HUES6 (cell line): Measurements from ENCODE around the gene AK3.

Experiments
- H3K27ac ChIP-seq: 2 replicates; pipeline ENCODE4 v1.7.0; 2013; ENCODE audit warnings: low read depth, mild to moderate bottlenecking, low read length, inconsistent platforms
- H3K27me3 ChIP-seq: 2 replicates; pipeline ENCODE4 v1.6.1; 2013; ENCODE audit warnings: low read length; ENCODE audit not compliant: control insufficient read depth, insufficient read depth
- H3K36me3 ChIP-seq: 2 replicates; pipeline ENCODE4 v1.6.1; 2013; ENCODE audit warnings: low read length; ENCODE audit not compliant: control insufficient read depth, insufficient read depth
- H3K4me1 ChIP-seq: 2 replicates; pipeline ENCODE4 v1.6.1; 2013; ENCODE audit warnings: low read length; ENCODE audit not compliant: control insufficient read depth, insufficient read depth
- H3K4me3 ChIP-seq: 2 replicates; pipeline ENCODE4 v1.5.1; 2013; ENCODE audit warnings: low read depth, low read length
- H3K9ac ChIP-seq: one replicate; pipeline ENCODE4 v1.6.1; 2013; ENCODE audit warnings: mild to moderate bottlenecking, low read length
- H3K9me3 ChIP-seq: 2 replicates; pipeline ENCODE4 v1.6.1; 2013; ENCODE audit warnings: low read depth, low read length; ENCODE audit not compliant: control insufficient read depth, insufficient read depth

Gene AK3

DNA sequence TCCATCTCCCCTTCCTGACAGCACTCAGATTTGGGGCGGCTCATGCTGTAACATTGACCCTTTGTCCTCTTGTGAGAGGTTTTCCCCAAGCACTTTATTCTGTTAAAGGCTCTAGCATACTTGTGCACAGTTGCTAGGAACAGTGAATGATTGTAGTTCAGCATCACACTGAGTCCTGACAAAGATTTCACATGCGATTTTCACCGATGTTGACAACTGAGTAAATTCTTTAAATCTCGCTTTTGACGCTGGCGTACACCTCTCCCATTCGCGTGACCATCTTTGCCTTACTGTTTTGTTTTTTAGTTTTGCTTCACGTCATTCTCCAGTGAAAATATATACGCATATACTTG, 60.9 kb downstream of the AK3 start:
- Histone ChIP-seq H3K4me3 (peak overlapping the region; percentile 79), H3K9me3 (no peaks in the 10 kb centered on the region), H3K36me3 (0 out of 2 replicates have a peak, but pooled peaks cover 5% of the 10 kb centered on the region), H3K4me1 (peaks cover 16% of the 10 kb centered on the region), H3K9ac (peak overlapping the region; percentile 82), H3K27ac (peak overlapping the region; percentile 55; the same call in 1 of the 2 replicates), H3K27me3 (no peaks in the 10 kb centered on the region)

DNA sequence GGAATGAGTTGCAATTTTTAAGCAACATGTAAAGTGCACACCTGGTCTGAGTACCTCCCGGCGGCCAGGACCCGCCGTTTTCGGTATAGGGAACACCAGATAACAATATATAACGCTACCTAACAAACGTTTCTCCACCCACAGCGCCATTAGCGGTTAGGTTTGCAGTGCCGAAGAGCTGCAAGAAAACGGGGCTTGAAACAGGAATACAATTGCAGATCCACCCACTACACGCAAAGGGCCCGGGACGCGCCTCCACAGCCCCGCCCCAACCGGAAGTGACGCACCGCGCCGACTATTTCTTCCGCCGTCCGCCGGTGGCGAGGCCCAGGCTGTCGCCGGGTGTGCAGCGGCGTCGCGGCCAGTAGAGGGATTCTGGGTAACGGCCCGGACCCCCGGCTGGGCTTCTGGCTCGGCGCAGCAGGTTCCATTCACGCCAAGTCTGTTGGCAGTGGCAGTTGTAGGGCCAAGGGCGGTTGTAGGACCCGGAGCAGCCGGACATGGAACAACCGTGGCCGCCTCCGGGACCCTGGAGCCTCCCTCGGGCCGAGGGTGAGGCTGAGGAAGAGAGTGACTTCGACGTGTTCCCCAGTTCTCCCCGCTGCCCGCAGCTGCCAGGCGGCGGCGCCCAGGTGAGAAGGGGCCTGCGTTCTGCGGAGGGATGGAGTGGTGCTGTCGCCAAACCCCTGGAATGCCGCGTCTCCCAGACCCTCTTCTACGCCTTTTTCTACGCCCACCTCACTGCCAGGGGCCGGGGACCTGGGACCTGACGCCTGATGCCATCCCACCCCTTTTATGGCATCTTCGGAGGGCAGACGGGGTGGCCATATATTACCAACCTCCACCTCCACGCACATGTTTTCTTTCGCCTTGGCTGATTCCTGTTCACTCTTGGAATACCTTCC, 61.5 kb downstream of the AK3 start, which contains the start of gene CDC37L1:
TSS of gene CDC37L1 (plus strand) at position 302 of the 905 bp plus-strand sequence. CDS start at position 501, 199 bp downstream.
- H3K4me3 ChIP-seq, result peak within 1 kb of the TSS; percentile 79
- peak within 1 kb of the TSS; percentile 82 for H3K9ac ChIP-seq
- peak within 1 kb of the TSS; percentile 84 for H3K27ac ChIP-seq
- H3K36me3 ChIP-seq, result no peaks in the 10 kb centered on the region
- peaks cover 16% of the 10 kb centered on the region for H3K4me1 ChIP-seq
- no peaks in the 10 kb centered on the region for H3K27me3 ChIP-seq
- no peaks in the 10 kb centered on the region for H3K9me3 ChIP-seq

- Histone ChIP-seq H3K27me3 (no peaks in the 10 kb centered on the region), H3K9me3 (no peaks in the 10 kb centered on the region), H3K4me1 (peaks cover 16% of the 10 kb centered on the region), H3K9ac (peak overlapping the region; percentile 78), H3K27ac (peak overlapping the region; percentile 84), H3K36me3 (no peaks in the 10 kb centered on the region), H3K4me3 (peak overlapping the region; percentile 79)
Measured at GRCh38 chr9:4678679-4679267, 62.2 kb downstream of the AK3 start.

GRCh38 chr9:4677392-4677791, 63.6 kb downstream of the AK3 start:
- Histone ChIP-seq H3K4me1 (peaks cover 16% of the 10 kb centered on the region), H3K36me3 (no peaks in the 10 kb centered on the region), H3K9ac (no peak overlapping the region), H3K27me3 (no peaks in the 10 kb centered on the region), H3K27ac (no peak overlapping the region), H3K9me3 (no peaks in the 10 kb centered on the region), H3K4me3 (no peak overlapping the region)

- peaks cover 18% of the 10 kb centered on the region for H3K4me1 ChIP-seq
- H3K36me3 ChIP-seq, result no peaks in the 10 kb centered on the region
- H3K4me3 ChIP-seq, result no peak overlapping the region
- no peaks in the 10 kb centered on the region for H3K9me3 ChIP-seq
- no peak overlapping the region for H3K27ac ChIP-seq
- no peak overlapping the region for H3K9ac ChIP-seq
- no peaks in the 10 kb centered on the region for H3K27me3 ChIP-seq
Measured at GRCh38 chr9:4674783-4675182, 66.2 kb downstream of the AK3 start.

- Histone ChIP-seq H3K9ac (no peak overlapping the region), H3K4me1 (peaks cover 6% of the 10 kb centered on the region; the same call in 1 of the 2 replicates), H3K9me3 (no peaks in the 10 kb centered on the region), H3K4me3 (no peak overlapping the region), H3K27ac (no peak overlapping the region), H3K36me3 (no peaks in the 10 kb centered on the region), H3K27me3 (peaks cover 2% of the 10 kb centered on the region; the same call in 1 of the 2 replicates)
Measured at GRCh38 chr9:4671737-4672136, 69.3 kb downstream of the AK3 start.

GRCh38 chr9:4670591-4670990, 70.4 kb downstream of the AK3 start:
- no peaks in the 10 kb centered on the region for H3K36me3 ChIP-seq
- H3K4me1 ChIP-seq, result peaks cover 12% of the 10 kb centered on the region
- no peak overlapping the region for H3K4me3 ChIP-seq
- H3K9ac ChIP-seq, result no peak overlapping the region
- peaks cover 6% of the 10 kb centered on the region; the same call in 1 of the 2 replicates for H3K27me3 ChIP-seq
- H3K9me3 ChIP-seq, result no peaks in the 10 kb centered on the region
- H3K27ac ChIP-seq, result no peak overlapping the region

DNA sequence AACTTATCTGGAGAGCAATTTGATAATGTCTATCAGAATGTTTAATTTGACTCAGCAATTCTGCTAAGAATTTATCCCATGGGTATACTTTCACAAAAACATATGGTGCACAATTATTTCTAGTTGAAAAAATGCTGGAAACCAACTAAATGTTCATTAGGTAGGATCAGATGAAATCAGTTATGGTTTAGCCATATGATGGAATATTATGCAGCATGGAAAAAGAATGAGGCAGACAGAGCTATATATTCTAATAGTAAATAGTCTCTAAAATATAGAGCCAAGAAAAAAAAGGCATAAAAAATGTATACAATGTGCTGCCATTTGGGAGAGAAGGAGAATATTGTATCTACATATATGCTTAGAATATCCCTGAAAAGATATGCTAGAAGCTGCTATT, 71.1 kb downstream of the AK3 start:
- Histone ChIP-seq H3K9ac (no peak overlapping the region), H3K9me3 (no peaks in the 10 kb centered on the region), H3K27ac (no peak overlapping the region), H3K4me3 (no peak overlapping the region), H3K4me1 (peaks cover 19% of the 10 kb centered on the region), H3K36me3 (no peaks in the 10 kb centered on the region), H3K27me3 (peaks cover 6% of the 10 kb centered on the region; the same call in 1 of the 2 replicates)

GRCh38 chr9:4668604-4669003, 72.4 kb downstream of the AK3 start:
- H3K27me3 ChIP-seq, result peaks cover 6% of the 10 kb centered on the region; the same call in 1 of the 2 replicates
- peaks cover 31% of the 10 kb centered on the region for H3K4me1 ChIP-seq
- no peak overlapping the region for H3K27ac ChIP-seq
- no peaks in the 10 kb centered on the region for H3K36me3 ChIP-seq
- no peak overlapping the region for H3K4me3 ChIP-seq
- no peaks in the 10 kb centered on the region for H3K9me3 ChIP-seq
- H3K9ac ChIP-seq, result no peak overlapping the region

DNA sequence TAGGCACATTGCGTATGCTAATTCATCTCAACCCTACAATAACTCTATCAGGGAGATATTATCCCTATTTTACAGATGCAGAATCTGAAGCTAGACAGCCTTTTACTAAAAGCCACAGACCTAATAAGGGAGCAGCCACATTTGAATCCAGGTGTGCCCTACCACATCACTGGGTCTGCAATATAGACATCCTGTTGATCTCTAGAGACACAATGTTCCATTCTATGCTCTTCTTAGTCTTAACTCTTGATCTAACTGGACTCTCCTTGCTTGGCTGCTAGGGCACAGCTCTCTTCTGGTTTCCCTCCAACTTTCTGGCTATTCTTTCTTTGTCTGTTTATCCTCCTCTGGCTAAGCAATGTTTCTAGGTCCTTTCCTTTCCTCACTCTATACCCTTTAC, 73.3 kb downstream of the AK3 start:
- H3K9me3 ChIP-seq, result no peaks in the 10 kb centered on the region
- H3K36me3 ChIP-seq, result no peaks in the 10 kb centered on the region
- no peak overlapping the region for H3K27ac ChIP-seq
- H3K27me3 ChIP-seq, result peaks cover 6% of the 10 kb centered on the region; the same call in 1 of the 2 replicates
- H3K4me1 ChIP-seq, result peaks cover 38% of the 10 kb centered on the region
- no peak overlapping the region for H3K9ac ChIP-seq
- no peak overlapping the region for H3K4me3 ChIP-seq
